Stimulated activated CD8-positive, alpha-beta memory T cell treated with anti-CD3 and anti-CD28 coated beads, Interleukin-15, amount 100 ng/mL, for 1 hour (primary cell): ENCODE measurements around the gene PIWIL1.

ENCODE experiments used
- DNase-seq: peaks from one replicate; pipeline ENCODE4 v3.0.0-alpha.2; 2020; ENCODE audit warnings: low read depth

The PIWIL1 gene

DNA sequence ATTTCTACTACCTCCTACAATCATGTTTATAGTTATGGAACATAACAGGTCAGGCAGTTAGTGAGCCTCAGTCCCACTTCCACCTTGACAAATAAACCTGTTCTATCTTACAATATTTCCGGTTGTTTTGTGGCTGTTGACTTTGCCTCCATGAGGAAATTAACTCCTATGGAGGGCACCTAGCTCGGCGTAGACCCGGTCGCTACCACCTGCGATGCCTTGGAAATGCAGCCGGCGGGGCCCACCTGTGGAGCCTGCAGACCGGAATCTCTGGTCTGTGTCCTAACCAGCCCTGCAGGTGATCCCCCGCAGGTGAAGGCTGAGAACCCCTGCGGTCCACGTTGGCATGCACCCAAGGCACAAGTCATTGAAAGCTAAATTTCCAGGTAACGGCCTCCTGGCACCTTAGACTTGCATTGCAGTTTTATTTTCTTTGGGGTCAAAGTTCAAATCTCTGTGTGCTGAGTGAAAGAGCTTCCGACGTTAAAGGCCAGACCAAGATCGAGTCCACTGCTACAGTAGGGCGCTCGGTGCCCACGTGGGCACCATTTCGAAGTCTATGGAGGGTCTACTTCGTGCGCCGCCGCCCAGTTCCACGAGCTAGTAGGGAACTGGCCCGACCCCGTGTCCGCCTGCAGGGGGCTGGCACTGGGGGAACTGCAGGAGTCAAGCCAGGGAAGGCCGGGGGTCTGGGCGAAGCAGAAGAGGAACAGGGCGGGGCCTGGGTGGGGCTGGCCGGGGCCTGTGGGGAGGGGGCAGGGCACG lies 782 bp upstream of the PIWIL1 start:
- DNase-seq: no peak

DNA sequence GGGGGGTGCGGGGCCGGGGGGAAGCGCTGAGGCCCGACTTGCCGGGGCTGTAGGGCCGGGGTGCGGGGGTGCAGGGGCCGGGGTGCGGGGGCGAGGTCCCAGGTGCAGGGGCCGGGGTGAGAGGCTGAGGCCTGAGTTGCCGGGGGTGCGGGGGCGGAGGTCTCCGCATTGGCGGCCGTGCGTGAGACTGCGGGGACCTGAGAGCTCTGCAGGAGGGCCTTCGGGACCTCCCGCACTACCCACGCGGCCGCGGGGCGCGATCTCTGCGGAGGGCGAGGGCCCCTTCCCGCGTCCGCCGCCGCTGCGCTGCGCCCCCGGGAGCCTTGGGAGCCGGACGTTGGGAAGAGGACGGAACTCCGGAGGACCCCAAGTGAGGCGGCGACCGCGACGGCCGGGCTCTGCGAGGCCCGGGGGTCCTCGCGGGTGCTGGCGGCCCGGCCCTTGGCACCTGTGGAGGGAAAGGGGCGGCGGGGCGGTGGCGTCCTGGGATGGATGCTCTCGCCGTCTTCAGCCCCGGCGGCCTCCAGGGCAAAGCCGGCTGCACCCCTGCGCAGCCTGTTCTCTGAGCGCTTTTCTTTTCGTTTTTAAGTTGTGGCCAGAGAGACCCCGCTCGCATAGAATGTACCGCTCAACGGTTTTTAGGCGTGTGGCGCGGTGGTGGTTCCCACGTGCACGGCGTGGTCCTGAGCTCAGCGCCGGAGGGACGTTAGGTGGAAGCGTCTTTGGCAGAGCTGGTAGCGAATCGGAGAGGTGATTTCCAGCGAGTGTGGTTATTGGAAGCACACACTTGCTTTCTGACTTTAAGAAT lies 1.3 kb downstream of the PIWIL1 start:
- DNase-seq: no peak

- DNase-seq: no peak
Measured at GRCh38 chr12:130339951-130340350, 2.3 kb downstream of the PIWIL1 start.

DNA sequence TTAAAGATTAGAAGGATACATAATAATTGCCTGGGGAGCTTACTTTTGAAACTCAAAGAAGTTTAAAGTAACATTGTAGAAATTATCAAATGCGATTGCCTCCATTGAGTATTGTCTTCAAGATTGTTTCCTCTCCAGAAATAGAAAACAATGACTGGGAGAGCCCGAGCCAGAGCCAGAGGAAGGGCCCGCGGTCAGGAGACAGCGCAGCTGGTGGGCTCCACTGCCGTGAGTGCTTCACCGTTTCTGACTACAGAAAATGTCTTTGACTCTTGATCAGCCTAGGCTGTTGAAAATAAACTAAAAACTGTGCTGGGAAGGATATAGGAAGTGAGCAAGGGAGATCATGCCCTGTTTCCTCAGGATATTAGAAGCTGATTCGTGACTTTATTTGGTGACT lies 4.8 kb downstream of the PIWIL1 start:
- DNase-seq: no peak

DNA sequence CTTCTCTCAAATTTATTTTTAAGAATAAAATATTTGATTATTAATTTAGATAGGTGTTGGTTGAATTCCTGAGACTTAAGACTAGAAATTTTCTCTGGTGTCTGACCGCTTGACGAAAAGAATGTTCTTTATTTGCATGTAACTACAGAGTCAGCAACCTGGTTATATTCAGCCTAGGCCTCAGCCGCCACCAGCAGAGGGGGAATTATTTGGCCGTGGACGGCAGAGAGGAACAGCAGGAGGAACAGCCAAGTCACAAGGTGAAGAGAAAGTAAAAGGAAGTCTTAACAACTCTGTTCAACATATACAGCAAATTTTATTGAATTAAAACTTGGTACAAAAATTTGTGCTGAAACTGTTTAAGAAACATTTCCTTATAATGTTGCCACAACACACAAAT lies 5.2 kb downstream of the PIWIL1 start:
- DNase-seq: no peak

DNA sequence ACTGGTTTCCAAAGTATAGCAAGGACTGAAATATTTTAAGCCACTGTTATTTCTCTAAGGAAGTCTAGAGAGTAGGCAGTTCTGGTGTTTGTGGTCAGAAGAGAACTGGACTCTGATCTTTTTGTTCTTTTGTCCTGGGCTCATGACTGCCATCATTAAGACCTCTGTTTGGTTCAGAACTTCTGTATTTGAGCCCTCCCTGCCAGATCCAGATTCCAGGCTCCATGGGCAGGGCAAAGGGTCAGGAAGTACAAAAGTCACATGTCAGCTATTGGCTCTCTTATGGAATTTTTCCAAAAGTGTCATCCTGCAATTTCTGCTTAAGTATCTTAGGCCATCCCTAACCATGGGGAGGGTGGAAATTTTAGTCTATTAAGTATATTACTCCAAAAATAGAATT lies 6.8 kb downstream of the PIWIL1 start:
- no peak for DNase-seq

DNA sequence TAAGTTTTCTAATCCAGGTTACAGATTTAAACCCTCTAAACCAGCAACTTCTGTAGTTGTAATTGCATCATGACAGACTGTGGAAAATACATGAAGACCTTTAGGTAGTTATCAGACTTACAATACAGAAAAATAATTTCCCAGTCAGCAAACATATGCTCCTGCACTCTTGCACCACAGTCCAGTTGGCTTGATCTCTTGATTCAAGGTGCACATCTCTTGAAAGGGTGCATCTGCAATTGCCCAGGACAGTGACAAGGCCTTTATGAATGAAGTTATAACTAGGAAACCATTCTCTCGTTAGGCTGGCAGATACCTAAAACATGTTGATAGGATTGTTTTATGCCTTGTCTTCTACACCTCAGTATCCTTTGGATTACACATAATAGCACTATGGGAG lies 7.6 kb downstream of the PIWIL1 start:
- DNase-seq: no peak

- DNase-seq: no peak
Measured at GRCh38 chr12:130347588-130347987, 9.9 kb downstream of the PIWIL1 start.

DNA sequence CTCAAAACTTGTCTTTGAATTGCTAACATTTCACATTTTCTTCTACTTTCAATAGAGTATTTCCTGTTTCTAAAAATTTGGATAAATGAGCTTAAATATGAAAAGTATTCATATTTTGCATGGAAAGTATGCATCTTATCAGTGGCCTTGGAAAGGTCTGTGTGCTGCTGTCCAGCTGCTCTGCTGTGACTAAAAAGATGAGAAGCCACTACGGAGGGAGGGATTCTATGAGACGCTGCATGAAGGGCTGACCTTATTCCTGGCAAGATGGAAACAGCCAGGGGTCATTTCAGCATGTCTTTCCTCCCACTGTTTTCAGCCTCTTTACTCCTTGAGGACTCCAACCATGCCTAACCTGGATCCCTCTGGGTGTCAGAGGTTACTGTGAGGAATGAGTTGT lies 13.0 kb downstream of the PIWIL1 start:
- no peak for DNase-seq

DNA sequence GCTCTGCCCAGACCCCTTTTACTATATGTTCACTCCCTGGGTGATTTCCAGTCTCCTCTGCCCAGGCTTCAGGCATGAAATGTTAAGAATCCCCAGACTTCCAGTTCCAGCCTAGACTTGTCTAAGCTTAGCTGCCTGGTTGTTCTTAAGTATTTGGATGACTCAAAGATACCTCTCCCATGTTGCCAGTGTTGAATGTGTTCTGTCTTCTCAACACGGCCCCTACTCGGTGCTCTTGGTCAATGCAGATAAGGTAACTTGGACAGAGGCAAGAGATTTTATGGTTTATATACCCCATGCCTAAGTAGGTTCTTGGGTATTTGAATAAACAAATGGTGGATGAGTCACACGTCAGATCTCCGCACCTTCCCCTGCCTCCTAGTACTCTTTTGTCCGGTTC lies 13.6 kb downstream of the PIWIL1 start:
- no peak for DNase-seq

GRCh38 chr12:130353081-130353480 lies 15.4 kb downstream of the PIWIL1 start:
- DNase-seq: no peak

GRCh38 chr12:130354407-130354806 lies 16.7 kb downstream of the PIWIL1 start:
- no peak for DNase-seq

DNA sequence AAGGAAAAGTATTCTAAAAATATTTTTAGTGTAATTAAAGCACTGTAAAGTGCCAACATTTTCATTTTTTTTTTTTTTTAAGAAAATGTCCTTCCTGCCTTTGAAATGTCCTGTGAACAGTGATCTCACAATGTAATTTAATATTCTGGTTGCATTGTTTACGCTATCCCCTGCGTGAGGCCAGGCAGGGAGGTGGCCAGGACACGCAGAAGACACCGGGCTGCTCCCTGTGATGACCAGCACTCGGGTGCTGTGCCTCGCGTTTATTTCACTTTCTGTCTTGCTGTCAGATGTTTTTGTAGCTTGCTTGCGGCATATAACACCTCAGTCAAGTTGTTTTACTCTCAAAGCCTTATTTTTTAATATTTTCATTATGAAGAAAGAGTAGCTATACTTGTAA lies 18.5 kb downstream of the PIWIL1 start:
- no peak for DNase-seq

GRCh38 chr12:130357241-130357640 lies 19.6 kb downstream of the PIWIL1 start:
- no peak for DNase-seq

DNA sequence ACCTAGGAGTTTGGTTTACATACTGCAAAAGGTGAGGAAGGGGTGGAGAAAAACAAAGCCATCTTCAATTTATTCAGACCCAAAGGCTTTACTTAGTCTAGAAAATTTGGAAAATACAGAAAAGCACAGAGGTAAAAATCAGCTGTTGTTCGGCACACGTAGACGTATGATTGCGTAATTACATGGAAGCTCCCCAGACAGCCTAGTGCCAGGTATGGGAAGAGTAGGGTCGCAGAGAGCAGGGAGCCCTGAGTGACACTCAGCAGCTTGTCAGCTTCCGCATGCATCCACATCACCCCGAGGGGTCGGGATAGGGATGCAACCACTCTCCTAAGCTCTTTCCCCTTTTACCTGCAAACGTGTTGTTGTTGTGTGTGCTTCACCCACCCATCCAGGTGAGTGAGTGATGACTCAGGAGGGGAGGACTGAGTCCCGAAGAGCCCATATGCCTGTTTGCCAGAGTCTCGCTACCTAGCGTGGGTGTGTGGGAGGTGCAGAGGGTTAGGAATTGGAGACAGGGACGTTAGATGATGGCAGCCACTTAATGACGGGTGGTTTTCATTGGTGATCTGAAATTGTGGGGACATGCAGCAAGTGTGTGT lies 20.1 kb downstream of the PIWIL1 start:
- DNase-seq: no peak

- no peak for DNase-seq
Measured at GRCh38 chr12:130362060-130362459, 24.4 kb downstream of the PIWIL1 start.

DNA sequence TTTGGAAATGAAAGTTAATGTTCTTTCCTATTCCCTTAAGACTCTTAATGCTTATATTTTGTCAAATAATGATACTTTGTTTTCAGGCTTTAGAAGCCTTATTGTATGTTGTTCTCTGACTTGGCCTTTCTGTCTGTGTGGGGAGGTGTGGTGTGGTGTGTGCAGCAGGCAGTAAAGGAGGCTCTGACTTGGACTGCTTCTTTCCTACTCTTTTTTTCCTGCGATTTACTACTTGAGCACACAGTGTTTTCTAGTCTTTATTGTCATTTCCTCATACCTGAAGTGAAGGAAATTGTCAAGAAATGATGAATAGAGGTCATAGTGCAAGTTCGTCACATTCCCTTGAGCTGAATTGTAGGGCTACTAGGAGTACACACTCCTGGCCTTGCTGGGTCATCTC lies 26.9 kb downstream of the PIWIL1 start:
- DNase-seq: no peak

DNA sequence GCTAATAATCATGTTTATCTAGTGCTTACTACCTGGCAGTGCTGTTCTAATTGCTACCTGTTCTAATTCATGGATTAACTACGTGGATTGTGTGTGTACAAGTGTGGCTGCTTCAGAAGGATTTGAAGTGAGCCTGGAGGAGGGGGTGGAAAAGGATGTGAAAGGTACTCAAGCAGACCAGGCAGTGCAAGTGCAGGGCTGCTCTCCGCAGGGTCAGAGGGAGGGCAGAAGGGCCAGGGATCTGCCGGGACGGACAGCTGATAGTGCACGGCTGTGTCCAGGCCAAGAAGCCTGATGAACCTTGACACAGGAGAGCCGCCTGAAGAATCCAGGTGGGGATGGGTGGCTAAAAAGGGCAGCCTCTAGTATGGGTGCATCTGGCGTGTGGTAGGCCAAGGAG lies 28.5 kb downstream of the PIWIL1 start:
- no peak for DNase-seq

GRCh38 chr12:130367003-130367402 lies 29.3 kb downstream of the PIWIL1 start:
- DNase-seq: no peak

GRCh38 chr12:130367523-130367922 lies 29.8 kb downstream of the PIWIL1 start:
- no peak for DNase-seq

GRCh38 chr12:130369816-130370215 lies 32.1 kb downstream of the PIWIL1 start:
- DNase-seq: no peak

DNA sequence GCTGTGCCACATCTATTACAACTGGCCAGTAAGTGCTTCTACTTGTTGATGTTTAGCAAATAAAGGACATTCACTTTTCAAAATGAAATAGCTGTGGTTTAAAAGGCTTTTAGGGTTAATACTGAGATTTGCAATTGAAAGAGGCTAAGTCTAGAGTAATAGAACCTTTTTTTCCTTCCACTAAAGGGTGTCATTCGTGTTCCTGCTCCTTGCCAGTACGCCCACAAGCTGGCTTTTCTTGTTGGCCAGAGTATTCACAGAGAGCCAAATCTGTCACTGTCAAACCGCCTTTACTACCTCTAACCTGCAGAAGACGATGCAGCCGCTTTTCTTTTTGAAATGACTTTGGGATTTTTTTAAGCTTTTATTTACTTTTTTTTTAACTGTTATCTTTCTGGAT lies 33.6 kb downstream of the PIWIL1 start:
- no peak for DNase-seq

- no peak for DNase-seq
Measured at GRCh38 chr12:130372936-130373335, 35.2 kb downstream of the PIWIL1 start.
